Measurements from ENCODE around the gene FYB2. TPM values are rescaled to one million over a fixed set of nuclear protein-coding genes. Genes with fewer than 3 reads are reported as not detected.

Gene FYB2
- total RNA-seq, 1 experiment from 2014 or later: not detected

GRCh38 chr1:56843544-56843943, 24.3 kb upstream of the FYB2 start:
- intact Hi-C loops (cut with micrococcal nuclease): no loop called here
- POLR2A ChIA-PET: no interaction called here

More at GRCh38 chr1:56843544-56843943, 24.3 kb upstream of the FYB2 start:
- no peak overlapping the region for H3K27ac ChIP-seq (ENCODE audit: low read depth, low read length)
- no peaks in the 10 kb centered on the region for H3K79me2 ChIP-seq (ENCODE audit: insufficient read depth, low read length)
- no peak overlapping the region for H3K4me2 ChIP-seq (ENCODE audit: low read length)
- H3K4me1 ChIP-seq (ENCODE audit: control insufficient read depth in 1 of 2, insufficient read depth in 2 of 2, low read length in 2 of 2): no peaks in the 10 kb centered on the region
- no peak overlapping the region for H3K9ac ChIP-seq (ENCODE audit: low read length)
- ATAC-seq (no peak), DNase-seq (ENCODE audit: low read depth, low spot score) (no peak)
- RAD21 ChIA-PET (ENCODE audit: low non-redundant PET in 1 of 2, low total read pairs in 2 of 2, uncharacterized antibody in 2 of 2, unreplicated experiment in 2 of 2): no interaction called here
- TF ChIP-seq CTCF (IDR thresholded peaks at IDR 0.05 in 2 of 3, conservative IDR thresholded peaks at IDR 0.05 in 1 of 3; ENCODE audit: borderline replicate concordance in 1 of 3, insufficient read depth in 1 of 3, low read depth in 2 of 3, low read length in 2 of 3) (no peak), YY1 (IDR thresholded peaks at IDR 0.05; ENCODE audit: extremely low read depth, insufficient replicate concordance, low read depth, low read length) (no peak), ZNF274 (IDR thresholded peaks at IDR 0.05; ENCODE audit: low read depth, low read length) (no peak), EZH2phosphoT487 (IDR thresholded peaks at IDR 0.05; ENCODE audit: borderline replicate concordance) (no peak), ZFX (IDR thresholded peaks at IDR 0.05) (no peak), ELF1 (IDR thresholded peaks at IDR 0.05; ENCODE audit: borderline replicate concordance, low read depth) (no peak), CBX3 (IDR thresholded peaks at IDR 0.05; ENCODE audit: low read depth) (no peak), SRF (IDR thresholded peaks at IDR 0.05; ENCODE audit: low read depth) (no peak), EGR1 (IDR thresholded peaks at IDR 0.05; ENCODE audit: low read depth) (no peak), SIN3A (IDR thresholded peaks at IDR 0.05; ENCODE audit: low read depth) (no peak), SP1 (IDR thresholded peaks at IDR 0.05; ENCODE audit: low read depth) (no peak), CEBPB (IDR thresholded peaks at IDR 0.05; ENCODE audit: low read depth) (no peak), POLR2A (IDR thresholded peaks at IDR 0.05; ENCODE audit: borderline replicate concordance, extremely low read depth, insufficient read depth, insufficient read length) (no peak), EZH2 (IDR thresholded peaks at IDR 0.05) (no peak), MAX (IDR thresholded peaks at IDR 0.05) (no peak), POLR2AphosphoS5 (IDR thresholded peaks at IDR 0.05; ENCODE audit: low read depth, low read length) (no peak), RAD21 (IDR thresholded peaks at IDR 0.05; ENCODE audit: low read depth) (no peak), JUND (IDR thresholded peaks at IDR 0.05) (no peak), ZBTB33 (IDR thresholded peaks at IDR 0.05; ENCODE audit: extremely low read depth, insufficient replicate concordance, low read length) (no peak), REST (IDR thresholded peaks at IDR 0.05; ENCODE audit: low read depth) (no peak)
- H3K36me3 ChIP-seq (ENCODE audit: control insufficient read depth in 1 of 2, insufficient read depth in 2 of 2, low read length in 2 of 2): no peaks in the 10 kb centered on the region; a peak in 1 of 4 replicates
- no TSS peak for BruUV-seq (replicated peaks)
- no peaks in the 10 kb centered on the region for H3K9me2 ChIP-seq (ENCODE audit: insufficient read depth)
- CTCF ChIA-PET: no interaction called here
- no peaks in the 10 kb centered on the region for H3K9me3 ChIP-seq (ENCODE audit: control insufficient read depth in 1 of 2, insufficient read depth in 1 of 2, low read depth in 1 of 2, low read length in 2 of 2)
- H4K20me1 ChIP-seq (ENCODE audit: insufficient read depth): no peaks in the 10 kb centered on the region
- peaks cover 26% of the 10 kb centered on the region; the same call in 1 of the 2 replicates for H3K27me3 ChIP-seq (ENCODE audit: insufficient read depth, low read length)
- H3K4me3 ChIP-seq (replicated peaks in 1 of 2; ENCODE audit: low read depth in 1 of 2, low read length in 2 of 2): no peak overlapping the region
- H2AFZ ChIP-seq (ENCODE audit: low read depth, low read length, poor library complexity, severe bottlenecking): no peak overlapping the region
